ENCODE results near the gene TTC33.

The TTC33 gene

GRCh38 chr5:40492056-40492455 lies 263.7 kb downstream of the TTC33 start:
- Histone ChIP-seq H4K20me1 (ENCODE audit: insufficient read depth, low read length, poor library complexity, severe bottlenecking) (no peaks in the 10 kb centered on the region), H3K36me3 (ENCODE audit: insufficient read depth, low read length) (no peaks in the 10 kb centered on the region), H3K79me2 (ENCODE audit: insufficient read depth, low read length) (no peaks in the 10 kb centered on the region), H2AFZ (ENCODE audit: low read length) (no peak overlapping the region), H3K27me3 (ENCODE audit: insufficient read depth, low read length, poor library complexity, severe bottlenecking) (no peaks in the 10 kb centered on the region), H3K9me2 (replicated peaks; ENCODE audit: low read depth, low read length) (no peaks in the 10 kb centered on the region), H3K4me2 (ENCODE audit: low read depth, low read length, poor library complexity, severe bottlenecking) (no peak overlapping the region), H3K9me3 (ENCODE audit: insufficient read depth, low read depth, low read length) (no peaks in the 10 kb centered on the region), H3F3A (ENCODE audit: low read depth) (no peaks in the 10 kb centered on the region), H3K4me3 (ENCODE audit: low read length, poor library complexity, severe bottlenecking) (no peak overlapping the region), H3K9ac (ENCODE audit: low read depth, low read length, poor library complexity, severe bottlenecking) (no peak overlapping the region), H3K4me1 (ENCODE audit: insufficient read depth, low read length, poor library complexity, severe bottlenecking) (peaks cover 13% of the 10 kb centered on the region)
- no peak for TF ChIP-seq CTCF (conservative IDR thresholded peaks at IDR 0.05; ENCODE audit: low read length)
- no peak for TF ChIP-seq EZH2phosphoT487 (IDR thresholded peaks at IDR 0.05; ENCODE audit: borderline replicate concordance)

GRCh38 chr5:40491644-40492043 lies 264.1 kb downstream of the TTC33 start:
- H3K9me2 ChIP-seq (replicated peaks; ENCODE audit: low read depth, low read length), result no peaks in the 10 kb centered on the region
- no peaks in the 10 kb centered on the region for H4K20me1 ChIP-seq (ENCODE audit: insufficient read depth, low read length, poor library complexity, severe bottlenecking)
- H3K36me3 ChIP-seq (ENCODE audit: insufficient read depth, low read length), result no peaks in the 10 kb centered on the region
- H3K27me3 ChIP-seq (ENCODE audit: insufficient read depth, low read length, poor library complexity, severe bottlenecking), result no peaks in the 10 kb centered on the region
- peaks cover 3% of the 10 kb centered on the region; the same call in 1 of the 2 replicates for H3F3A ChIP-seq (ENCODE audit: low read depth)
- no peaks in the 10 kb centered on the region for H3K9me3 ChIP-seq (ENCODE audit: insufficient read depth, low read depth, low read length)
- H2AFZ ChIP-seq (ENCODE audit: low read length), result no peak overlapping the region
- no peak overlapping the region for H3K9ac ChIP-seq (ENCODE audit: low read depth, low read length, poor library complexity, severe bottlenecking)
- peaks cover 17% of the 10 kb centered on the region for H3K4me1 ChIP-seq (ENCODE audit: insufficient read depth, low read length, poor library complexity, severe bottlenecking)
- no peak overlapping the region for H3K4me2 ChIP-seq (ENCODE audit: low read depth, low read length, poor library complexity, severe bottlenecking)
- H3K4me3 ChIP-seq (ENCODE audit: low read length, poor library complexity, severe bottlenecking), result no peak overlapping the region
- no peaks in the 10 kb centered on the region for H3K79me2 ChIP-seq (ENCODE audit: insufficient read depth, low read length)
- no peak for TF ChIP-seq CTCF (conservative IDR thresholded peaks at IDR 0.05; ENCODE audit: low read length)
- TF ChIP-seq EZH2phosphoT487 (IDR thresholded peaks at IDR 0.05; ENCODE audit: borderline replicate concordance), result no peak

- Histone ChIP-seq H3K4me1 (ENCODE audit: insufficient read depth, low read length, poor library complexity, severe bottlenecking) (peaks cover 27% of the 10 kb centered on the region), H4K20me1 (ENCODE audit: insufficient read depth, low read length, poor library complexity, severe bottlenecking) (no peaks in the 10 kb centered on the region), H3K9ac (ENCODE audit: low read depth, low read length, poor library complexity, severe bottlenecking) (no peak overlapping the region), H3F3A (ENCODE audit: low read depth) (peaks cover 7% of the 10 kb centered on the region; the same call in 1 of the 2 replicates), H3K9me3 (ENCODE audit: insufficient read depth, low read depth, low read length) (no peaks in the 10 kb centered on the region), H3K4me3 (ENCODE audit: low read length, poor library complexity, severe bottlenecking) (no peak overlapping the region), H3K79me2 (ENCODE audit: insufficient read depth, low read length) (no peaks in the 10 kb centered on the region), H3K27me3 (ENCODE audit: insufficient read depth, low read length, poor library complexity, severe bottlenecking) (no peaks in the 10 kb centered on the region), H3K36me3 (ENCODE audit: insufficient read depth, low read length) (no peaks in the 10 kb centered on the region), H3K4me2 (ENCODE audit: low read depth, low read length, poor library complexity, severe bottlenecking) (no peak overlapping the region), H3K9me2 (replicated peaks; ENCODE audit: low read depth, low read length) (no peaks in the 10 kb centered on the region), H2AFZ (ENCODE audit: low read length) (no peak overlapping the region)
- TF ChIP-seq CTCF (conservative IDR thresholded peaks at IDR 0.05; ENCODE audit: low read length), result no peak
- no peak for TF ChIP-seq EZH2phosphoT487 (IDR thresholded peaks at IDR 0.05; ENCODE audit: borderline replicate concordance)
Observed at GRCh38 chr5:40490464-40491111, 265.2 kb downstream of the TTC33 start.
